GM12873 (cell line): ENCODE results near the gene PRICKLE1.
A peak's percentile ranks its signal among the peaks of the same experiment; 100 is the strongest.

Experiments
- TF ChIP-seq, protein P1 (sequence below): IDR thresholded peaks from 2 replicates; pipeline ENCODE4 v1.5.1; 2012; ENCODE audit warnings: low read depth, mild to moderate bottlenecking, moderate library complexity, low read length, control low read depth; ENCODE audit not compliant: insufficient read depth; ENCODE audit errors: missing control alignments

Gene PRICKLE1

DNA sequence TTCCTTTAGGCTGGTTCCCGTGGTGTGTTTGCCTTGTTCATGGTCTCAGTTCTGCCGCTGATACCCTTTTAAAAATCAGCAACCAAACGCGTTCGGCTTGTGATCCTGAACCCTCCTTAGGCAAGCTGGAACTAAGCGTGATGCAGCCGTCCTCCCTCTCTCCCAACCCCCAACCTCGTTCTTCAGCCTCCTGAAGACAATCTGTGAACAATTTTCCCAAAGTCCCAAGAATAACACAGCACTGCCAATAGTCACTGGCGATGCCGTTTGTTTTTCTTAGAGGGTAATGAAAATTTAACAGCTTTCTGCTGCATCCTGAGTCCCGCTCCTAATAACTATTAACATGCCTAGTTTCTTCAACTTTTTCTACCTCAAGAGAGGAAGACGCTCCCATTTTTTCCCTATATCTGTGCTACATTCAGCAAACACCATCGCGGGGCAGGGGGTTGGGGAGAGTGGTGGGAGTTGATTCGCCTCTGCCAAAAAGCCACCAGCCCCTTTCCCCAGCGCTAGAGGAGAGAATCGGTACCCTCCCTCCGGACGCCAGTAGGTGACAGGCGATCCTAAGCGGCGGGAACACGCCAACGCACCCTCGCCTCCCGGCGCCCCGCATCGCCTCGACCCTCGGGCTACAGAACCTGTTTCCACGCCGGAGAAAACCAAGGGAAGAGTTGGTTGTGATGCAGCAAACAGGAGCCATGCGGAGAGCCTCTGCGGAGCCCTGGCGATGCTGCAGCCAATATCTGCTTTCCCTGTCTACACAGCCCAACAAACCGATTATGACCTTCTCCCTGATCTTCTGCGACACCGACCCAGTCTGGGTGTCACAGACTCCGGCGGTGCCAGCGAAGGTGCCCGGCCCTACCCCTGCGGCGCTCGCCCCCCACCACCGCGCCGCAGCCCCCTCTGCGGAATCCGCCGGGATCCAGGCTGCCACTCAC lies 752 bp downstream of the PRICKLE1 start:
- TF ChIP-seq, protein P1, sequence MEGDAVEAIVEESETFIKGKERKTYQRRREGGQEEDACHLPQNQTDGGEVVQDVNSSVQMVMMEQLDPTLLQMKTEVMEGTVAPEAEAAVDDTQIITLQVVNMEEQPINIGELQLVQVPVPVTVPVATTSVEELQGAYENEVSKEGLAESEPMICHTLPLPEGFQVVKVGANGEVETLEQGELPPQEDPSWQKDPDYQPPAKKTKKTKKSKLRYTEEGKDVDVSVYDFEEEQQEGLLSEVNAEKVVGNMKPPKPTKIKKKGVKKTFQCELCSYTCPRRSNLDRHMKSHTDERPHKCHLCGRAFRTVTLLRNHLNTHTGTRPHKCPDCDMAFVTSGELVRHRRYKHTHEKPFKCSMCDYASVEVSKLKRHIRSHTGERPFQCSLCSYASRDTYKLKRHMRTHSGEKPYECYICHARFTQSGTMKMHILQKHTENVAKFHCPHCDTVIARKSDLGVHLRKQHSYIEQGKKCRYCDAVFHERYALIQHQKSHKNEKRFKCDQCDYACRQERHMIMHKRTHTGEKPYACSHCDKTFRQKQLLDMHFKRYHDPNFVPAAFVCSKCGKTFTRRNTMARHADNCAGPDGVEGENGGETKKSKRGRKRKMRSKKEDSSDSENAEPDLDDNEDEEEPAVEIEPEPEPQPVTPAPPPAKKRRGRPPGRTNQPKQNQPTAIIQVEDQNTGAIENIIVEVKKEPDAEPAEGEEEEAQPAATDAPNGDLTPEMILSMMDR, result peak; percentile 60

DNA sequence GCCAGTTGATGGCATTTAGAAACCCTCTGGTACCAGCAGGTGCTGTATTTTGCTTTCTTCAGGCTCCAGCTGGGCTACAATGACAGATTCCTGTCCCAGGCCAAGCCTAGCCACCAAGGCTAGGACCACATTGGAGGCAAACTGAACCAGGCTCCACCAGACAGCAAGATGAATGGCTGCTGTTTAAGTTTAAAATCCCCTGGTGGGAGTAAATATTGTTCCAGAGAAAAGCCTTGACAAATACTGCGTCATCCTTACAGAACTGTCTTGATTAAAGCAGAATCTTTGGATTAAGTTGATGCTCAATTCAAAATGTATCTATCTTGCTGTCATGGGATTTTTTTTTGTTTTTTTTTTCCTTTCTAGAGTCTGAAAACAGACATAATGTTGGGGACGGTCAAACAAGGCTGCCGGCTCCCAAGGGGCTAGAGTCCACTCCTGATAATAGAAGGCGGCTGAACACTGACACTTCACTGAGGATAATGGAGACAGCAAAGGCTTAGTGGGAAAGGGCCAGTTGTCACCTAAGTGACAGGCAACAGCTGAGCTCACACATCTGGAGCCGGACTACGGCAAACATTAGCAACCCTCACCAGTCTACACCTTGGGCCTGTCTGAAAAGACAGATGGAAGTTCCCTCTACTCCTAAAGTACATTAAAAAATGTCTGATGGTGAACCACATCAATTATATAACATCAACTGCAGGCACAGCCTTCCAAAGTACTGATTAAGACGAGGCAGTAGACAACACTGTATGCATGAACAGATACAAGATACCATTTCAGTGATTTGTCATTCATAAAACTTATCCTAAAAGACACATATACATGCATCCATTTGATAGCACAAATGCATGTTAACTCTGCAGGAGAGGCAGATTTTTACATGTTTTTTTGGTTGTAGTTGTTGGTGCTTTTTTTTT lies 1.7 kb downstream of the PRICKLE1 start:
- TF ChIP-seq, protein P1, result no peak

DNA sequence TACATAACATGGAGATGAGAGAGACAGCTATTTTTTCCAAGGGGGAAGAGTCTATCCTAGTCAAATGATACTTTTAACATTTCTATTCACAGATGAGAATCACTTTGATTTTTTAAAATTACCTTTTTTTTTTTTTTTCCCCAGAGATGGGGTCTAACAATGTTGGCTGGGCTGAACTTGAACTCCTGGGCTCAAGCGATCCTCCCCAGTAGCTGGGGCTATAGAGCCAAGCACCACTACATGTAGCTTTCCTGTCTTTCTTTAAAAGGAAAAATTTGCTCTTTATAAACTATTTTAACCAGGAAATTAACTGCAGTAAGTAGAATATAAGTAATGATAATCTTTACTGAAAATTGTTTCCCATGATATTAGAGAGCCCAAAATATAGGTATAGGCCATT lies 3.3 kb downstream of the PRICKLE1 start:
- TF ChIP-seq, protein P1, result no peak

DNA sequence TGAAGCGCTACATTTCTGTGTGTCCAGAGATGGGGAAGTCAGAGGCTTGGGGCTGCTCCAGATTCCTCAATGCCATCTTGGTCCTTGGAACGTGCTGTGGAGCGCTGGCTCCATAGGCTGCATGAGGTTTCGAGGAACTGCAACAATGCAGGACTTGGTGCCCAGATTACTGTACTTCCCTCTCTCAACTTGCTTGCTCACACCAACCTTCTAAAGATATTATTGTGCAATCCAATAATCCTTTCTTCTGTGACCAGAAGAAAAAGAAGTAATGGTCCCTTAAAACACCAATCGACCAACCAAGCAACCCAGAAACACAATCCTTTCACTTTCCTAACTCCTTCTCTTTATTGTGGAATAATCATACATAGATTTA lies 3.7 kb downstream of the PRICKLE1 start:
- TF ChIP-seq, protein P1, result no peak

DNA sequence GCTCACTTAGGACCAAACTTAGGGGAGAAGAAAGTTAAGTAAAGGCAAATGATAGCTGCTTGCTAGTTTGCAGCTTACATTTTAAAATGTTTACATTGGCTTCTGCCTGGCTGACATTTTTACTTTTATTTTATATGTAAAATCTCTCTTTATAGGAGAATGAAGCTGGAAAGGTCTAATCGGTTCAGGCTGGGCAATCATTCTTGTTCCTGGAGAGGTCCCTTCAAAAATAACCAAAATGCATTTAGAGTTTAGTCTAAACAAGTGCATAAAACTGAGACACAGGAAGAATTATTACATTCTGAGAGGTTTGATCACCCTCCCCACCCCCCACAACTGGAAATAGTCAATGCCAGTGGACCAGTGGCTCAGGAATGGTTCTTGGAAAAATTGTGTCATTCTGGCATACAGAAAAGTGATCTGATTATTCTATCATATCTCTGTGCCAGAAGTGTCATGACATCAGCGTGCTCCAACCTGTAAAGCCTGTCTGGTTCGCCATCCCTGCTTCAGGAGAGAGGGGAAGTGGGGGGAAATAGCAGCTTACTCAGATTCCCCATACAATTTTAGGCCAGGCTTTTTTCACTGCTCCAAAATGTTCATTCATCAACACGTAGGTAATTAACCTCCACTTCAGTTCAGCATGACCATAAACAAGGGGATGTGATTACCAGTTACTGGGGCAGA lies 4.2 kb downstream of the PRICKLE1 start:
- TF ChIP-seq, protein P1, result no peak

DNA sequence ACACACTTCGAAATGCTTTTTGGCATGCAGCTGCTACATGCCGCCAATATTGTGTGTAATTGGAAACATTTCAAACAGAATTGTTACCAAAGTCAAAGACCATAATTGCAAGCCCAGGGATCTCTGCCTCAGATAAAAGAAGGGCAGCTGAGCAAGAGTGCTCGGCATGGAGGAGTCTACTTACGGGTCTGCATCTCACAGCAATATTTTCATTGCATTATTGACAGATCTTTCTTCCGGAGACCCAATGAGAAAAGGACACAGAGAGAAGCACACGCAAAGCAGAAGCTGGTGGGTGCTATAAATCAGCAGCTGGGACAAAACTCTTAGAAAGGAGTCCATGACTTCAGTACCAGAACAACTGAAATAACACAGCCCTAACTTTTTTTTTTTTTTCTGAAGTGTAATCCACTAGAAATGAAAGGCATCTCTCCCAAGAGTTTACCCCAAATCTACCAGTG lies 4.9 kb downstream of the PRICKLE1 start:
- TF ChIP-seq, protein P1, result no peak
